ENCODE results near the gene NPC2. TPM values are rescaled to one million over a fixed set of nuclear protein-coding genes. Genes with fewer than 3 reads are reported as not detected.

The NPC2 gene
- total RNA-seq, 1 donor, result 252 TPM

Other genes with a start within 250 kb of the NPC2 start
- 25.0 and 27.7 TPM in 2 replicates for gene ABCD4, start 190.4 kb downstream of the NPC2 start, total RNA-seq
- not detected in 2 replicates for gene VRTN, start 144.8 kb downstream of the NPC2 start, total RNA-seq
- gene SYNDIG1L, start 67.1 kb downstream of the NPC2 start, total RNA-seq, result not detected in 2 replicates
- 14.8 and 24.6 TPM in 2 replicates for gene ISCA2, start 460 bp upstream of the NPC2 start, total RNA-seq
- gene LTBP2, start 118.9 kb upstream of the NPC2 start, total RNA-seq, result 210 and 339 TPM in 2 replicates
- 39.0 and 44.5 TPM in 2 replicates for gene AREL1, start 219.8 kb upstream of the NPC2 start, total RNA-seq
- gene FCF1, start 219.8 kb upstream of the NPC2 start, total RNA-seq, result 22.5 and 24.2 TPM in 2 replicates